Measurements from ENCODE around the gene LAMP5. TPM values are rescaled to one million over a fixed set of nuclear protein-coding genes. Genes with fewer than 3 reads are reported as not detected.

Gene LAMP5
- total RNA-seq, 1 donor, result under 0.01 TPM

DNA sequence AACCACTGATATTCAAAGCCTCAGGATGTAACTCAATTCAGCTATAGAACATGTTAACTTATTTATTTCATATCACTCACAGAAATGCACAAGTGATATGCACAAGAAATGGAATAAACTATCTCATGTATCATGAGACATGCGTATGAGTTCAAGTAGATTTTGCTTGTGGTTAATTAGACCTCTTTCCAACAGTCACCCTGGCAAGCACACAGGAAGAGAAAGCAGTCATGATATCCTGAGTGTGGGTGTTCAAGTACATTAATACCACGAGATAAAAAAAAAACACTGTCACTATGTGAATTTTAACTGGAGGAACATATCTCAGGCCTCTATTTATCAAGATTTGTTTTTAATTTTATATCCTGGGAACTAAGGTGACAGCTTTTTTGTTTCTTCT is 64.2 kb downstream of the LAMP5 start:
- peak in 2 of 3 donors; percentile 2 to 8 for DNase-seq (ENCODE audit: low read depth in 2 of 3, low spot score in 2 of 3)

Measured in hematopoietic multipotent progenitor cell (in vitro differentiated cells).